GM19238 (cell line): ENCODE data around the gene TRIM42.

Experiments
- DNase-seq: peaks from one replicate; pipeline ENCODE4 v3.0.0; 2011; ENCODE audit warnings: low spot score; ENCODE audit not compliant: insufficient read length

TRIM42 gene

GRCh38 chr3:140677764-140678163, at the start of gene TRIM42:
TSS of gene TRIM42 (plus strand) at chr3:140678064. CDS start at chr3:140678230, 166 bp downstream.
- no peak for DNase-seq

- DNase-seq: no peak
Measured at GRCh38 chr3:140628606-140629005, 49.3 kb upstream of the TRIM42 start.

- DNase-seq: no peak
Measured at GRCh38 chr3:140629357-140630137, 48.3 kb upstream of the TRIM42 start.

GRCh38 chr3:140630366-140630765, 47.5 kb upstream of the TRIM42 start:
- DNase-seq: no peak

DNA sequence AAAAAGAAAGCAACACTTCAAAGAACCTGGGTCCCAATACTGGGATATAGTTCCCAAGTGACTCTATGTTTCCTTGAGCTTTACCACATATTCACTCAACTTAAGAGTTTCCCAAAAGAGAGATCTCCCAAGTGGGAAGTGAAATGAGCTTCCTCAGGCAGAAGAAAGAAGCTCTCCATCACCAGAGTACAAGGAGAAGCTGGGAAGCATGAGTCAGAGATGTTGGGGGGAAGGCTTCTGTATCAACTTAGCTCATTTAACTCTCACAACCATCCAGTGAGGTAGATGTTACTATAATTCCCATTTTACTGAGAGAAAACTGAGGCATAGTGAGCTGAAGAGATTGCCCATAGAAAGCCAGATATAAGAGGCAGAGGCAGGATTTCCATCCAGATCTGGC, 47.0 kb upstream of the TRIM42 start:
- DNase-seq: no peak

- DNase-seq: no peak
Measured at GRCh38 chr3:140635276-140635675, 42.6 kb upstream of the TRIM42 start.

GRCh38 chr3:140636406-140637138, 41.3 kb upstream of the TRIM42 start:
- DNase-seq: no peak

- DNase-seq: no peak
Measured at GRCh38 chr3:140651287-140651686, 26.6 kb upstream of the TRIM42 start.

DNA sequence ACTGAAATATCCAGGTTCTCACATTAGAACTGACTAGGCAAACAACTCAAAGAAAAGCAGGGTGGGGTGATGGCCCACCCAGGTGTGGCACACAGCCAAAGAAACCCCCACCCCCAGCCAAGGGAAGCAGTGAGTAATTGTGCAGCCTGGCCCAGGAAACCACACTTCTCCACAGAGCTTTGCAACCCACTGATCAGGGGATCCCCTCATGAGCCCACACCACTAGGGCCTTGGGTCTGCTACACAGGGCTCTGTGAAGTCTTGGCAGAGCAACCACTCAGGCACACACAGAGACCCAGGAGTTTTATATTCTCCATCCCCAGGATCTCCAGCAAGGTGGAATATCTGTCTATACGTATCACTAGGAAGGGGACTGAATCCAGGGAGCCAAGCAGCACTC, 22.2 kb upstream of the TRIM42 start:
- DNase-seq: no peak

DNA sequence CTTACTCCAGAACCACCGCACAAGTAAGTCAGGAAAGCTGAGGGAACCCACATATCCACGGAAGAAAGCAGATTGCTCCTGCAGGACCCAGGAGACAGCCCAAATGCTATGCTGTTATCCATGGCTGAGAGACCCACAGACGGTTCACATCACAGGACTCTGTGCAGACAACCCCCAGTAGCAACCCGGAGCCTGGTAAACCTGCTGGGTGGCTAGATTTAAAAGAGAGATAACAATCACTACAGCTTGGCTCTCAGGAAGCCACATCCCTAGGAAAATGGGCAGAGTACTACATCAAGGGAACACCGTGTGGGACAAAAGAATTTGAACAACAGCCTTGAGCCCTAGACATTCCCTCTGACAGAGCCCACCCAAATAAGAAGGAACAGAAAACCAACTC, 13.8 kb upstream of the TRIM42 start:
- no peak for DNase-seq

DNA sequence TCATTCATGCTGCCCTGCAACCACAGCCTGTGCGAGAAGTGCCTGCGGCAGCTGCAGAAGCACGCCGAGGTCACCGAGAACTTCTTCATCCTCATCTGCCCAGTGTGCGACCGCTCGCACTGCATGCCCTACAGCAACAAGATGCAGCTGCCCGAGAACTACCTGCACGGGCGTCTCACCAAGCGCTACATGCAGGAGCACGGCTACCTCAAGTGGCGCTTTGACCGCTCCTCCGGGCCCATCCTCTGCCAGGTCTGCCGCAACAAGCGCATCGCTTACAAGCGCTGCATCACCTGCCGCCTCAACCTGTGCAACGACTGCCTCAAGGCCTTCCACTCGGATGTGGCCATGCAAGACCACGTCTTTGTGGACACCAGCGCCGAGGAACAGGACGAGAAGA, 4.7 kb downstream of the TRIM42 start:
- DNase-seq: no peak

- no peak for DNase-seq
Measured at GRCh38 chr3:140686128-140686527, 8.3 kb downstream of the TRIM42 start.

- no peak for DNase-seq
Measured at GRCh38 chr3:140686948-140687347, 9.1 kb downstream of the TRIM42 start.

DNA sequence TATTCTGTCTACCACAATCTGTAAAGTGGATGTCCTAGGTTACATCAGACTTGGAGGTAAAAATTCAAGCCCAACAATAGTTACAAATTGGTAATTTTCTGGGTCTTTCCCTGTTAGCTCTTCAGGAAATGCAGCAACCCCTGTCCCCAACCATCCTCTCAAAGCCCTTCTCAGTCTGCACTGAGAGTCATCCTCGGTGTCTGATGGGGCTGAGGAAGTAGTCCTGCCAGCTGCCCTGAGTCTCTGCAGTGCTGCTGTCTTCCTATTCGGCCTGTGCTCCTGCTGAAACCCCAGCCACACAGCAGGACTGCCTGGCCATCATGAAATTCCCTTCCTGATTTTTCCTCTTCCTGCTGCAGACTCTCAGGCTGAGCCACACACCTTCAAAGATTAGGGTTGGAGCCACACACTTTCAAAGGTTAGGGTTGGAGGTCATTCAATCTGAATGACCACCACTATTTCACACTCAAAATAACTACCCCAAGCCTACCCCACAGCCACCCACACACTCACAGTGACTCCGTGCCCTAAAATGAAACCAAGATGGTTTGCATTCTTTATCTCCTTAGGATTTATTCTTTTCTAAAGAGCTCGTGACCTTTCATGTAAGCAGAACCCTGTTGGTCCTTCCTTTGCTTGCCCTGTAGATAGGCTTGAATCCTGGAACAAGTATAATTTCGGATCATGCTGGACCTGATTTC, 17.6 kb downstream of the TRIM42 start:
- no peak for DNase-seq

DNA sequence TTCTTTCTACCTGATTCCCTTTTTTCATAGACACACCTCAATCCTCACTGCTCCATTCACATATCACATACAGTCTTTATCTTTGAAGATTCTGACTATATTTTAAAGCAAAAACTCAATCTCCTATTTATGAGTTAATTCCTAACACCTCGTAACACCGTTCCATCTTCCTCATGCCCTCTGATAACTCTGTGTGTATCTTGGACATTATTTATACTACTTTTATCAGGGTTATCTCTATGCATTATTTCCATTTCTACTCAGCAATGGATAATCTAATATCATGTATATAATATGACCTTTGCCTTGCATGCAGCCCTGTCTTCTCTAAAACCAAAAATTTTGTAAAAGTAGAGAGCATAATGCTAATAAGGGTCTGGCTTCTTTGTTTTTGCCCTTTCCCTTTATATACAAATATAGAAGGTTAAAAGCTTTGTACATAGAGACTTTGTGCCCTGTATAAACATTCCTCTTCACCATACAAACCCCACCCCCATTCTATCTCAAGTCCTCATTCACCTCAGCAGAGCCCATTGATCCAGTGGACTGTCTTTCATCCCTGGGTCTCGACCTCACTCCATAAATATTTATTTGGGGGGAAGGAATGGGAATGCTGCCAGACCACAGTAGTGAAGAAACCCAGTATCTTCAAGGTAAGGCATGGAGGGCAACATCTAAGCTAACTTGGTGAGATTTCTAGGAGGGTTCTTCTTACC, 21.8 kb downstream of the TRIM42 start:
- DNase-seq: no peak

GRCh38 chr3:140702281-140702680, 24.4 kb downstream of the TRIM42 start:
- no peak for DNase-seq

DNA sequence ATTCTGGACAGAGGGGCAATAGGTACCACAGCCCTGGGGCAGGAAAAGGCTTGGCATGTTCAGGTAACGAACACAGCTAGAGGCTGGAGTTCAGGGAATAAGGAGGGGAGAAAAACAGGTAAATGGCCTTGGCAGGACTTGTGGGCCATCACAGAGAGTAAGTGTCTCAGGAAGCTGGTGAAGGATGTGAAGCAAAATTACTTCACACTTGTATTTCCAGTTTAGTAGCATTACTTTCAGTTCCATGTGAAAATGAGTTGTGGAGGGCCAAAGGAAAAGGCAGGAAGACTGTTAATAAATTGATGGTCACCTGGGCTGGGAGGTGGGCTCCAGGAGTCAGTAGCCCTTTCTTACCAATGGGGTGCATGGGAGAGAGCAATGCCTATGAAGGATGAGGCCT, 25.6 kb downstream of the TRIM42 start:
- no peak for DNase-seq

DNA sequence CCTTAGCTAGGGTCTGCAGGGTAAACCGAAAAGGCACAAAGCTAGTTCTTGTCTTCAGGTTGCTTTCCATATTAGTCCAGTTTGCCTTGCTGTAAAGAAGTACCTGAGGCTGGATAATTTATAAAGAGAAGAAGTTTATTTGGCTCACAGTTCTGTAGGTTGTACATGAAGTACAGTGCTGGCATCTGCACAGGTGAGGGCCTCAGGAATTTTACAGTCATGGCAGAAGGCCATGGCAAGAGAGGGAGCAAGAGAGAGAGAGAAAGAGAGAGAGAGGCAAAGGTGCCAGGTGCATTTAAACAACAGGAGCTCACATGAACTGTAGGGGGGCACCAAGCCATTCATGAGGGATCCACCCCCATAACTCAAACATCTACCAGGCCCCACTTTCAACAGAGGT, 26.9 kb downstream of the TRIM42 start:
- DNase-seq: no peak

DNA sequence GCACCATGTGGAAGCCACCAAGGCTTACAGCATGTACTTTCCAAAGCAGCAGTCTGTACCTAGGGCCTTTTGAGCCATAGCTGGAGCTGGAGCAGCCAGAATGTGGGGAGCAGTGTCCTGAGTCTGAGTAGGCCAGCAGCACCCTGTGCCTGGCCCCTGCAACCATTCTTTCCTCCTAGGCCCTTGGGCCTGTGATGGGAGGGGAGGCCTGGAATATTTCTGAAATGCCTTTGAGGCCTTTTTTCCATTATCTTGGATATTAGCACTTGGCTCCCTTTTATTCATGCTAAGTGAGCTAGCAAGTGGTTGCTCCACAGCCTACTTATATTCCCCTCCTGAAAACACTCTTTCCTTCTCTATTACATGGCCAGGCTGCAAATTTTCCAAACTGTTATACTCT, 28.1 kb downstream of the TRIM42 start:
- no peak for DNase-seq

DNA sequence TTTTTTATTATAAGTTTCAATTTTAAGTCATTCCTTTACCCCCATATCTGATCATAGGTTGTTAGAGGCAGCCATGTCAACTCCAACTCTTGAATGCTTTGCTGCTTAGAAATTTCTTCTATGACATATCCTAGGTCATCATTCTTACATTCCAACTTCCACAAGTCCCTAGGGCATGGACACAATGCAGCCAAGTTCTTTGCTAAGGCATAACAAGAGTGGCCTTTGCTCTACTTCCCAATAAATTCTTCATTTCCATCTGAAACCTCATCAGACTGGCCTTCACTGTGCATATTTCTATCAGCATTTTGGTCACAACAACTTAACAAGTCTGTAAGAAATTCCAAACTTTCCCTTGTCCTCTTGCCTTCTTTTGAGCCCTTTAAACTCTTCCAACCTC, 28.5 kb downstream of the TRIM42 start:
- no peak for DNase-seq

DNA sequence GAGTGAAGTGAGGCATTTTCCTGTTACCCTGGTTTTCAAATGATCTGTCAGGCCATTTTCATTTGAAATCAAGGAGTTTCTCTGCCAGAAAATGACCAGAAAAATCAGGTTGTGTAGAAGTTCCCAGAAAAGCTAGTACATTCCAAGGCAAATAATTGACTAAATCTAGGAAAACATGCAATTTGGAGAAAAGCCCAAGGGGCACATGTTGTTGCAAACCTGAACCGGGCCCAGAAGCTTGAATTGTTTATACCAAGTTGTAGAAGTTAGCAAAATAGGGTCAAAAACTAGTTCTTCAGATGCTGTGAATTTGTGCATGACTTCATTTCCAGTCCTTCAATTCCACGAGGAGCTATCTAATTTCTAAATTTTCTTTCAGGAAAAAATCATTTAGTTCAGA, 31.0 kb downstream of the TRIM42 start:
- no peak for DNase-seq

DNA sequence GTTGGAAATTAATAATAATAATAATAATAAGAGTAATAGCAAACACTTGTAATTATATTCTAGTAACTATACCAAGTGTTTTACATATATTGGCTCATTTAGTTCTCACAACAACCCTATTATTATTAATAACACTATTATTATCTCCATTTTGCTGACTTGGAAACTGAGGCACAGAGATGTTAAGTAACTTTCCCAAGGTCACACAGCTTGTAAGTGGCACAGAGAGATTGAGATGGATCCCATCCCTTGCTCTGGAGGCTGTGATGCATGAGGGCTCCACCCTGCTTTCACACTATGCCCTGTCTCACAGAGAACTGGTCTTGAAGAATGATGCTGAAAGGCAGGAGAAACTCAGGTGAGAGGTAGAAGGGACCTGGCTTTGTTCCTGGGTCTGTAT, 31.9 kb downstream of the TRIM42 start:
- DNase-seq: no peak
